ENCODE results near the gene IP6K2.
"Not testable (repeated sequence)": the region's sequence is repeated elsewhere in the genome, so short reads cannot be mapped to it uniquely, and the experiment has no call there.

The IP6K2 gene

GRCh38 chr3:48733752-48734518, 16.9 kb upstream of the IP6K2 start:
- DNase-seq (ENCODE audit: low read depth in 4 of 4, low spot score in 1 of 4): not testable (repeated sequence)

- DNase-seq (ENCODE audit: low read depth in 4 of 4, low spot score in 1 of 4): no peak
Observed at GRCh38 chr3:48727511-48727910, 10.5 kb upstream of the IP6K2 start.

GRCh38 chr3:48725185-48725855, 8.3 kb upstream of the IP6K2 start:
- DNase-seq (ENCODE audit: low read depth in 4 of 4, low spot score in 1 of 4): not testable (repeated sequence)

GRCh38 chr3:48723725-48724124, 6.7 kb upstream of the IP6K2 start:
- no peak for DNase-seq (ENCODE audit: low read depth in 4 of 4, low spot score in 1 of 4)

- DNase-seq (ENCODE audit: low read depth in 4 of 4, low spot score in 1 of 4): not testable (repeated sequence)
Observed at GRCh38 chr3:48723293-48723692, 6.3 kb upstream of the IP6K2 start.

GRCh38 chr3:48716508-48716981, 476 bp downstream of the IP6K2 start:
- no peak for DNase-seq (ENCODE audit: low read depth in 4 of 4, low spot score in 1 of 4)

GRCh38 chr3:48715174-48715800, 1.7 kb downstream of the IP6K2 start:
- no peak for DNase-seq (ENCODE audit: low read depth in 4 of 4, low spot score in 1 of 4)

- no peak for DNase-seq (ENCODE audit: low read depth in 4 of 4, low spot score in 1 of 4)
Observed at GRCh38 chr3:48711727-48712126, 5.3 kb downstream of the IP6K2 start.

- DNase-seq (ENCODE audit: low read depth in 4 of 4, low spot score in 1 of 4): no peak
Observed at GRCh38 chr3:48709051-48709461, 8.0 kb downstream of the IP6K2 start.

- no peak for DNase-seq (ENCODE audit: low read depth in 4 of 4, low spot score in 1 of 4)
Observed at GRCh38 chr3:48708481-48708889, 8.5 kb downstream of the IP6K2 start.

- DNase-seq (ENCODE audit: low read depth in 4 of 4, low spot score in 1 of 4): no peak
Observed at GRCh38 chr3:48707157-48707556, 9.9 kb downstream of the IP6K2 start.

GRCh38 chr3:48702320-48702920, 14.6 kb downstream of the IP6K2 start:
- DNase-seq (ENCODE audit: low read depth in 4 of 4, low spot score in 1 of 4): no peak

GRCh38 chr3:48700731-48701405, 16.2 kb downstream of the IP6K2 start:
- DNase-seq (ENCODE audit: low read depth in 4 of 4, low spot score in 1 of 4): no peak

GRCh38 chr3:48698891-48699290, 18.1 kb downstream of the IP6K2 start:
- no peak for DNase-seq (ENCODE audit: low read depth in 4 of 4, low spot score in 1 of 4)

GRCh38 chr3:48697952-48698351, 19.1 kb downstream of the IP6K2 start:
- no peak for DNase-seq (ENCODE audit: low read depth in 4 of 4, low spot score in 1 of 4)

GRCh38 chr3:48696601-48697000, 20.4 kb downstream of the IP6K2 start:
- no peak for DNase-seq (ENCODE audit: low read depth in 4 of 4, low spot score in 1 of 4)

GRCh38 chr3:48696156-48696555, 20.9 kb downstream of the IP6K2 start:
- DNase-seq (ENCODE audit: low read depth in 4 of 4, low spot score in 1 of 4): no peak

GRCh38 chr3:48695393-48695753, 21.6 kb downstream of the IP6K2 start:
- DNase-seq (ENCODE audit: low read depth in 4 of 4, low spot score in 1 of 4): no peak

GRCh38 chr3:48694610-48695392, 22.2 kb downstream of the IP6K2 start:
- no peak for DNase-seq (ENCODE audit: low read depth in 4 of 4, low spot score in 1 of 4)

- DNase-seq (ENCODE audit: low read depth in 4 of 4, low spot score in 1 of 4): no peak
Observed at GRCh38 chr3:48693826-48694225, 23.2 kb downstream of the IP6K2 start.

Measured in stimulated activated CD4-positive, alpha-beta T cell treated with anti-CD3 and anti-CD28 coated beads, Interleukin-1b, Interleukin-23, amount 100 ng/mL, for 24 hours (primary cell).